IMR-90 (cell line): Measurements from ENCODE around the gene FGD3. TPM values are rescaled to one million over a fixed set of nuclear protein-coding genes. Genes with fewer than 3 reads are reported as not detected.

Experiments
- ATAC-seq: fragments of 200-7000 bp; cut with Tn5 transposase; 2 replicates; pipeline ENCODE4 v1.9.1; 2020; ENCODE audit warnings: low read depth, mild to moderate bottlenecking, moderate library complexity
- BruUV-seq: library from RNA; stranded (reverse); fragments of 400-500 nt; replicated peaks from 2 replicates; lab custom pipeline; 2021; lab: Mats Ljungman, UMichigan
- CTCF ChIA-PET: fragments of 300-600 bp; formaldehyde crosslinking; extraction: SDS; loops from one replicate; lab custom pipeline; 2021; ENCODE audit warnings: antibody characterized with exemption; lab: Yijun Ruan, JAX
- POLR2A ChIA-PET: fragments of 300-600 bp; sonication (Branson Sonifier 250); formaldehyde crosslinking; loops from one replicate; lab custom pipeline; 2022; ENCODE audit warnings: antibody characterized with exemption; ENCODE audit not compliant: unreplicated experiment; lab: Charles Lee
- DNase-seq: peaks from one replicate; pipeline ENCODE4 v3.0.0; 2013
- H2AFZ ChIP-seq: replicated peaks from 2 replicates; pipeline ENCODE3; 2013; ENCODE audit warnings: low read length, mild to moderate bottlenecking; ENCODE audit not compliant: poor library complexity
- H2AK5ac ChIP-seq: 2 replicates; pipeline ENCODE4 v1.6.1; 2013; ENCODE audit warnings: low read depth, low read length, inconsistent platforms
- H2AK9ac ChIP-seq: replicated peaks from 2 replicates; pipeline ENCODE3; 2013; ENCODE audit warnings: mild to moderate bottlenecking, low read depth, low read length, moderate library complexity; ENCODE audit not compliant: poor library complexity
- H2BK120ac ChIP-seq: 2 replicates; pipeline ENCODE4 v1.6.1; 2013; ENCODE audit warnings: low read depth, low read length, inconsistent platforms
- H2BK15ac ChIP-seq: 3 replicates; pipeline ENCODE4 v1.6.1; 2013; ENCODE audit warnings: low read depth, low read length, inconsistent platforms
- H2BK20ac ChIP-seq: 2 replicates; pipeline ENCODE4 v1.6.1; 2013; ENCODE audit warnings: low read depth, mild to moderate bottlenecking, inconsistent platforms, low read length, moderate library complexity
- H2BK5ac ChIP-seq: 2 replicates; pipeline ENCODE4 v1.6.1; 2013; ENCODE audit warnings: mild to moderate bottlenecking, low read depth, low read length, inconsistent platforms; ENCODE audit not compliant: poor library complexity, severe bottlenecking
- H3K14ac ChIP-seq: replicated peaks from 2 replicates; pipeline ENCODE4 v1.6.1; 2013; ENCODE audit warnings: low read depth, low read length, inconsistent platforms
- H3K18ac ChIP-seq: 2 replicates; pipeline ENCODE4 v1.6.1; 2013; ENCODE audit warnings: low read depth, low read length, control low read depth
- H3K23ac ChIP-seq: 2 replicates; pipeline ENCODE4 v1.6.1; 2013; ENCODE audit warnings: low read depth, low read length, inconsistent platforms
- H3K27ac ChIP-seq: 2 replicates; pipeline ENCODE4 v1.5.1; 2013; ENCODE audit warnings: mild to moderate bottlenecking, control low read depth, low read length; ENCODE audit not compliant: insufficient read depth
- H3K27me3 ChIP-seq: 2 replicates; pipeline ENCODE4 v1.6.1; 2013; ENCODE audit warnings: low read length; ENCODE audit not compliant: control insufficient read depth, insufficient read depth
- H3K36me3 ChIP-seq: 2 replicates; pipeline ENCODE4 v1.6.1; 2013; ENCODE audit warnings: low read length, mixed read lengths; ENCODE audit not compliant: control insufficient read depth, insufficient read depth
- H3K4ac ChIP-seq: 2 replicates; pipeline ENCODE4 v1.6.1; 2013; ENCODE audit warnings: low read depth, low read length, inconsistent platforms
- H3K4me1 ChIP-seq: 2 replicates; pipeline ENCODE4 v1.6.1; 2013; ENCODE audit warnings: low read length, mixed read lengths; ENCODE audit not compliant: control insufficient read depth, insufficient read depth
- H3K4me2 ChIP-seq: 2 replicates; pipeline ENCODE4 v1.6.1; 2013; ENCODE audit warnings: low read depth, mild to moderate bottlenecking, control low read depth, low read length, moderate library complexity
- H3K4me3 ChIP-seq: 2 replicates; pipeline ENCODE4 v1.5.1; 2013; ENCODE audit warnings: low read depth, mild to moderate bottlenecking, control low read depth, low read length, moderate library complexity; ENCODE audit not compliant: insufficient read depth
- H3K56ac ChIP-seq: 2 replicates; pipeline ENCODE4 v1.6.1; 2013; ENCODE audit warnings: low read length, inconsistent platforms; ENCODE audit not compliant: insufficient read depth; ENCODE audit errors: extremely low read depth
- H3K79me1 ChIP-seq, 2 experiments: 2 replicates each; pipeline ENCODE4 v1.6.1; 2013; ENCODE audit warnings: low read length in 2 of 2, inconsistent platforms in 1 of 2, low read depth in 1 of 2
- H3K9ac ChIP-seq: 2 replicates; pipeline ENCODE4 v1.6.1; 2013; ENCODE audit warnings: low read depth, low read length, control low read depth
- H3K9me1 ChIP-seq: 2 replicates; pipeline ENCODE4 v1.6.1; 2013; ENCODE audit warnings: low read length, inconsistent platforms; ENCODE audit not compliant: insufficient read depth
- H3K9me3 ChIP-seq: 2 replicates; pipeline ENCODE4 v1.6.1; 2013; ENCODE audit warnings: low read length; ENCODE audit not compliant: control insufficient read depth, insufficient read depth
- H4K20me1 ChIP-seq: 2 replicates; pipeline ENCODE4 v1.6.1; 2013; ENCODE audit warnings: low read length, inconsistent platforms; ENCODE audit not compliant: insufficient read depth
- H4K5ac ChIP-seq: 2 replicates; pipeline ENCODE4 v1.6.1; 2013; ENCODE audit warnings: mild to moderate bottlenecking, low read depth, low read length, control low read depth
- H4K8ac ChIP-seq, 2 experiments: 2 replicates each; pipeline ENCODE4 v1.6.1; 2013; ENCODE audit warnings: low read depth in 2 of 2, low read length in 2 of 2, control low read depth in 1 of 2, inconsistent platforms in 1 of 2
- H4K91ac ChIP-seq: 2 replicates; pipeline ENCODE4 v1.6.1; 2013; ENCODE audit warnings: low read depth, low read length, inconsistent platforms; ENCODE audit not compliant: insufficient read depth
- CEBPB ChIP-seq: IDR thresholded peaks from 2 replicates; pipeline ENCODE4 v1.6.1; 2012; ENCODE audit warnings: low read depth, low read length, improper control_type of control experiment
- NFE2L2 ChIP-seq: fragments of 150-350 bp; IDR thresholded peaks from 2 replicates; pipeline ENCODE4 v1.6.1; 2016; ENCODE audit warnings: low read depth, mild to moderate bottlenecking, low read length
- POLR2A ChIP-seq: IDR thresholded peaks from 2 replicates; pipeline ENCODE4 v1.6.1; 2012; ENCODE audit warnings: mild to moderate bottlenecking, low read depth, low read length
- RAD21 ChIP-seq: IDR thresholded peaks from 2 replicates; pipeline ENCODE4 v1.6.1; 2012; ENCODE audit warnings: low read length, improper control_type of control experiment
- WGBS, 2 experiments: methylation state at CpG; one replicate each; pipeline versions ENCODE4 v1.1.5 to v1.1.7; 2013; ENCODE audit warnings: missing lambda C conversion rate in 2 of 2; ENCODE audit not compliant: insufficient read length in 1 of 2; ENCODE audit errors: extremely low coverage in 2 of 2; 5-methylcytosine and 5-hydroxymethylcytosine counted together
- dilution Hi-C: fragments of 300-500 bp; cut with HindIII; formaldehyde crosslinking; loops from one replicate; pipeline ENCODE4 v1.14.3; 2018; ENCODE audit warnings: low sequenced_read_pairs; ENCODE audit not compliant: unreplicated experiment
- in situ Hi-C: fragments of 300-500 bp; cut with MboI; formaldehyde crosslinking; loops from 3 replicates; pipeline ENCODE4 v1.14.3; 2019; ENCODE audit warnings: low sequenced_read_pairs, inconsistent platforms, mixed read lengths
- intact Hi-C: fragments of 100-400 bp; cut with micrococcal nuclease; formaldehyde crosslinking; loops from 2 replicates; pipeline ENCODE4 v1.10.0; 2022
- polyA plus RNA-seq, 3 experiments: library from polyadenylated mRNA; depleted of rRNA; stranded (reverse); fragments of >200 nt; gene quantifications; 2 replicates each; pipeline ENCODE4 v1.2.3, GENCODE V29; 2012; ENCODE audit warnings: low replicate concordance in 1 of 3
- total RNA-seq: library from RNA; depleted of rRNA; stranded (reverse); fragments of >200 nt; gene quantifications from 2 replicates; pipeline ENCODE4 v1.2.3, GENCODE V29; 2012
- TF ChIP-seq, protein P1 (sequence below): conservative IDR thresholded peaks from 2 replicates; pipeline ENCODE4 v1.5.1; 2012; ENCODE audit warnings: mild to moderate bottlenecking, low read depth, low read length, improper control_type of control experiment

FGD3 gene
- total and polyA plus RNA-seq, 2 of the 4 experiments (the other 2 are of a cell fraction), result not detected

GRCh38 chr9:92962846-92963245 is 15.5 kb downstream of the FGD3 start:
- Histone ChIP-seq H2BK15ac (no peak overlapping the region), H3K18ac (no peak overlapping the region), H4K20me1 (no peaks in the 10 kb centered on the region), H3K36me3 (no peaks in the 10 kb centered on the region), H2AK5ac (no peak overlapping the region), H3K14ac (no peak overlapping the region), H3K27ac (no peak overlapping the region), H3K9me1 (no peaks in the 10 kb centered on the region), H4K5ac (no peak overlapping the region), H2BK20ac (no peak overlapping the region), H3K56ac (no peak overlapping the region), H3K9ac (no peak overlapping the region), H2BK5ac (no peak overlapping the region), H4K8ac (no peak overlapping the region), H3K9me3 (no peaks in the 10 kb centered on the region; the same call in 1 of the 2 replicates), H4K91ac (no peak overlapping the region), H3K4ac (no peak overlapping the region), H3K27me3 (peaks cover 4% of the 10 kb centered on the region; the same call in 1 of the 2 replicates), H3K79me1 (no peaks in the 10 kb centered on the region), H2AFZ (no peak overlapping the region), H3K23ac (no peak overlapping the region), H3K4me1 (no peaks in the 10 kb centered on the region), H3K4me3 (no peak overlapping the region), H2AK9ac (no peak overlapping the region), H3K4me2 (no peak overlapping the region), H2BK120ac (no peak overlapping the region)
- TF ChIP-seq NFE2L2 (no peak), CEBPB (no peak), POLR2A (no peak), RAD21 (no peak)
- TF ChIP-seq, protein P1, sequence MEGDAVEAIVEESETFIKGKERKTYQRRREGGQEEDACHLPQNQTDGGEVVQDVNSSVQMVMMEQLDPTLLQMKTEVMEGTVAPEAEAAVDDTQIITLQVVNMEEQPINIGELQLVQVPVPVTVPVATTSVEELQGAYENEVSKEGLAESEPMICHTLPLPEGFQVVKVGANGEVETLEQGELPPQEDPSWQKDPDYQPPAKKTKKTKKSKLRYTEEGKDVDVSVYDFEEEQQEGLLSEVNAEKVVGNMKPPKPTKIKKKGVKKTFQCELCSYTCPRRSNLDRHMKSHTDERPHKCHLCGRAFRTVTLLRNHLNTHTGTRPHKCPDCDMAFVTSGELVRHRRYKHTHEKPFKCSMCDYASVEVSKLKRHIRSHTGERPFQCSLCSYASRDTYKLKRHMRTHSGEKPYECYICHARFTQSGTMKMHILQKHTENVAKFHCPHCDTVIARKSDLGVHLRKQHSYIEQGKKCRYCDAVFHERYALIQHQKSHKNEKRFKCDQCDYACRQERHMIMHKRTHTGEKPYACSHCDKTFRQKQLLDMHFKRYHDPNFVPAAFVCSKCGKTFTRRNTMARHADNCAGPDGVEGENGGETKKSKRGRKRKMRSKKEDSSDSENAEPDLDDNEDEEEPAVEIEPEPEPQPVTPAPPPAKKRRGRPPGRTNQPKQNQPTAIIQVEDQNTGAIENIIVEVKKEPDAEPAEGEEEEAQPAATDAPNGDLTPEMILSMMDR, result no peak
- ChIA-PET CTCF (no interaction called here), POLR2A (no interaction called here)
- dilution Hi-C loops, result no loop called here
- ATAC-seq (no peak), DNase-seq (no peak)
- WGBS, 2 experiments, result 60% methylated on average over 1 of the region's 7 CpGs; no CpG with 5 or more reads in 1 of the 2 experiments
- in situ Hi-C loops, result no loop called here
- intact Hi-C loops, result no loop called here
- no TSS peak for BruUV-seq
